ENCODE measurements around the gene KRT38.
"Not testable (repeated sequence)": the region's sequence is repeated elsewhere in the genome, so short reads cannot be mapped to it uniquely, and the experiment has no call there.

KRT38 gene

DNA sequence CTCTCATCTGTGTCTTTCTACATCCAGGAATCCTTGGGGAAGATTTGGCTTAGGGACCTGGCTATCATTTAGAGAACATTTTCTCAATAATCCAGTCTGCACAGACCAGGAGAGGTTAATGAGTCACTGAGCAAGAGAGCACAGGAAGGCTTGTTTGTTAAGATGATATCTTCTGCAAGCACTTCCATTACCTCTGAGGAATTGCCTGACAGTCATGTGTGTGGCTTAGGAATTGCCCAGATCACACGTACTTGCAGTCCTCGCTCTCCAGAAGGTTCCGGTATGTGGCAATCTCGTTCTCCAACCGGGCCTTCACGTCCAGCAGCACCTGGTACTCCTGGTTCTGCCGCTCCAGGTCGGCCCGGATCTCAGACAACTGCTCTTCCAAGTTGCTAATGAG is 19.7 kb downstream of the KRT38 start:
- DNase-seq (ENCODE audit: low read depth) = no peak

DNA sequence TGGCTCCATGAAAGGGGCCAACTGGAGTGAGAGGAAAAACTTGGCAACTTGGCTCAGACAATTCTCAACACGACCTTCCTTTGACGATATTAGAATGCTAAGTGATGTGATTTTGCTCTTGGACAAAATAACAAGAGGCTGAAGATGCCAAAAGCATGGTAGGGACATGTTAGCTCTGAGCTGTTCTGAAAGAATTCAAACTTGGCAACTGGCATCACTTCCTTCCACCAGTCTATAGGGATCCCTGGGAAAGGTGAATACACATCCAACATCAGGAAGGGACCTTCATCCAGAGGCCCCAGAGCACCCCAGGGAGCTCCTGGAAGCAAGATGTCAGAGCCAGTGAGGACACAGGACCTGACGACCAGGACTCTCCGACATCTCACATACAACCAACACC is 20.6 kb downstream of the KRT38 start:
- no peak for DNase-seq (ENCODE audit: low read depth)

- no peak for DNase-seq (ENCODE audit: low read depth)
Observed at GRCh38 chr17:41419716-41420115, 21.1 kb downstream of the KRT38 start.

DNA sequence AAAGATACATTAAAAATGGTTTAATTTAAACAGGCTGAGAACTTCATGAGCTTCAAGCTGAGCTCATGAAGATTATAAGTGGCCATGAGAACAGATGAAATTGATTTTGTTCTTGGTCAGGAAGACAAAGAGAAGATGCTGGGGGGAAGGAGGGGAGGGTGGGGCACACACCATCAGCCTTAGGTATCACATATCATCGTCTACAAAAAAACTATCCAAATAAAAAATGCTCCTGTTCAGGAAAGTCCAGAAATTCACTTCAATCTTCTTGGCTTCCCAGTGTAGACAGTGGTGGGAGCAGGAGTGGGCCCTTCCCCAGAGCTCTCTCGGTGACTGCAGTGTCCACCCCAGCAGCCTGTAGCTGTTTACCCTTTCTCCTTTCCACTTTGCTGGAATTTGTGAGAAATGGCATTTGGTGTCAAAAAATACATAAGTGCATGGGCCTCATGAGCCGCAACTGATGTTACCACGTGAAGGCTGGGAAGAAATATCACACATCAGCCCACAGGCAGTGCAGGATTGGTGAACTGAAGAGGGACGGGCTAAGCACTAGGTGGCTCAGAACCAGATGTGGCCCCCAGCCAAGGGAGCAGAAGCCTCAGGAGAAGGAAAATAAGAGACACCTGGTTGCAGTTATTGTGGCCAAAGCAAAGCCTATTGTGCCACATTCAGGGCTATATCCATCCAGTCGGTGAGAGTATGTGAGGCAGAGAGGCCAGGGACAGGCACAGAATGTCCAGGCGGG is 22.5 kb downstream of the KRT38 start:
- DNase-seq (ENCODE audit: low read depth) = no peak

GRCh38 chr17:41417576-41418015 is 23.2 kb downstream of the KRT38 start:
- no peak for DNase-seq (ENCODE audit: low read depth)

- no peak for DNase-seq (ENCODE audit: low read depth)
Observed at GRCh38 chr17:41417127-41417526, 23.7 kb downstream of the KRT38 start.

DNA sequence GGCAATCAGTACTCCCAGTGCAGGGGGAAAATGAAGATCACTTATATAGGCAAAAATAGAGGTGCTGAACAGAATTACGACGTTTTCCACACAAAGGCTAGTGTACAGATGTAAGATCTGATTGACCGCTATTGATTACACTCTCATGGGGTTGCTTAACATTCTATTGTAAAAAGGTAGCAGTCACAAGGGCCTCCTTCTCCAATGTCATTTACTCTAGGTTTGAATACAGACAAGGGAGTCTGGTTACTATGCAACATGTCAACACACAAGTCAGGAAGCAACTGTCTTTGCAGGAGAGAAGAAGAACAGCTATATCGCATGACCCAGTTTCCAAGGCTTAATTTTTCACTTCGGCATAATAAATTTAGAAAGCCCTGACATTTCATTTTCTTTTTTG is 24.3 kb downstream of the KRT38 start:
- no peak for DNase-seq (ENCODE audit: low read depth)

- no peak for DNase-seq (ENCODE audit: low read depth)
Observed at GRCh38 chr17:41415833-41416335, 24.9 kb downstream of the KRT38 start.

DNA sequence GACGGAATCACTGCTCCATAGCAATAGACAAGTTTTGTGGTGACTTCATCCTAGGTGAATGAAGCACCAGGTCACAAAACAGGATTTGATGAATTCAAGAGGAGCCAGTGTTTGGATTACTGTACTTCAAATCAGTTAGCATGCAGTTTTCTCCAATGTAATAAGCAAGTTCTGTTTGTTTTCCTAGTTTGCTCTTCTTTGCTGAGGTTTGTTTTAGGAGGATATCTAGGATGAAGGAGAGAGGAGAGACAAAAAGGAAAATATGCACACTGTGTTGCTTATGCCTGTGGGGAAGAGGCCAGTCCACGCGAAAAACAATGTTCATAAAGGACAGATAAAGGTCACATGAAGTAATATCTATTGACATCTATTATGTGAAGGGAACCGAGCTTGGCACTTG is 25.4 kb downstream of the KRT38 start:
- DNase-seq (ENCODE audit: low read depth) = no peak

GRCh38 chr17:41413982-41414381 is 26.8 kb downstream of the KRT38 start:
- no peak for DNase-seq (ENCODE audit: low read depth)

DNA sequence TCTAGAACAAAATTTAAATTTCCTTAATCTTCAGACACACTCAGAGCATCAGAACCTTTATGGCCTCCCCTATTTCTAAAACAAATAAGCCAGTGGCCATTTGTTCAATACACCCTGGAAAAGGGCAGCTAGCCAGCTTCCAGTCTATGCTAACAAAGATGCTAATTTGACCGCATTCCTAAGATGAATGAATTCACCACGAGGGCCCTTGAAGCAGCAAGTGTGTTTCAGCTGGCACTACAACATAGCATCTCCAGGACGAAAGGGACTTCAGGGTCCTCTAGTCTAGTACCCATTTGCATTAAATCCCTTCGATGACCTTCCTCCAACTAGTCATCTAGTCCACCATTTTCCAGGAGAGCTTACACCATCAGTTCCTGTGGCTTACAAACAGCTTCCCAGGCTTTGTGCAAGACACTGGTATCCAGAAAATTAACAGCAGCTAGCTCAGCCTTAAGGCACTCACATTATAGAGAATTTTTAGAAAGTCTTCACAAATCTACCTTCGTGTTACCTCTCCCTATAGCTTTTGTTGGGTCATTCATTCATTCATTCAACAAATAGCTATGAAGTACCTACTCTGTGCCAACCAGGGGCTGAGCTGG is 27.3 kb downstream of the KRT38 start:
- DNase-seq (ENCODE audit: low read depth) = no peak

DNA sequence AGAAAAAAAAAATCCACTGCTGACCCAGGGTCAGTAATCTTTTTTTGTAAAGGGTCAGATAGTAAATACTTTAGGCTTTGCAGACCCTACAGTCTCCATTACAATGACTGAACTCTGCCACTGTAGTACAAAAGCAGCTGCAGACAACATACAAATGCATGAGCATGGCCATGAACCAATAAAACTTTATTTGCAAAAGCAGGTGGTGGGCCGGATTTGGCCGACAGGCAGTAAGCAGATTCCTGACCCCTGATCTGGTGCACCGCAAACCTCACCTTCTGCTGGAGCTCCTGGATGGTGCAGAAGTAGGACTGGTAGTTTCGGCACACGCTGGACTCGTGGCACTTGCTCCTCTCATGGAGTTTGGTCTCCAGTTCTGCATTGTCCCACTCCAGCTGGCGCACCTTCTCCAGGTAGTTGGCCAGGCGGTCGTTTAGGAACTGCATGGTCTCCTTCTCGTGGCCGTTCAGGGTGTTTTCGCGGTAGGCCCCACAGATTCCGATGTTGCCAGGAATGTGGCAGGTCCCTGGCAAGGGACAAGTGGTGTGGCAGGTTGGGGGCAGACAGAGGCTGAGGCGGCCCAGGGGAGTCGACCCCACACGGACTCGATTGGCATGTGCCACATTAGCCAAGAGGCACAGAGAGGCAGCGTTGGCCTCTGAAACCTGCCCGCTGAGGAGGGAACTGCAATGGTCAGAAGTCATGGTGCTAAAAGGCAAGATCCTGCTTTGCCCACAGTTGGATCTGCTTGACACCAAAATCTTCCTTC is 29.5 kb downstream of the KRT38 start:
- no peak for DNase-seq (ENCODE audit: low read depth)

DNA sequence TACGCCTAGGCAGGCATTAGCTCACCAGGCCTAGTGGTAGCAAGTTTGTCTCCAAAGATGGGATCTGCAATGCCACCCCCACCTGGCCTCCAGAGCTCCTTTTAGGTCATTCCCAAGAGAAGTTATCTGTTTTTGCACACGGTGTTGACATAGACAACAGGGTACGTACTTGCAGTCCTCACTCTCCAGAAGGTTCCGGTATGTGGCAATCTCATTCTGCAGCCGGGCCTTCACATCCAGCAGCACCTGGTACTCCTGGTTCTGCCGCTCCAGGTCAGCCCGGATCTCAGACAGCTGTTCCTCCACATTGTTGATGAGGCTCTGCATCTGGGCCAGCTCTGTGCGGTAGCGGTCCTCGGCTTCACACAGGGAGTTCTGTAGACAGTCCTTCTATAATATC is 33.6 kb downstream of the KRT38 start:
- DNase-seq (ENCODE audit: low read depth) = no peak

DNA sequence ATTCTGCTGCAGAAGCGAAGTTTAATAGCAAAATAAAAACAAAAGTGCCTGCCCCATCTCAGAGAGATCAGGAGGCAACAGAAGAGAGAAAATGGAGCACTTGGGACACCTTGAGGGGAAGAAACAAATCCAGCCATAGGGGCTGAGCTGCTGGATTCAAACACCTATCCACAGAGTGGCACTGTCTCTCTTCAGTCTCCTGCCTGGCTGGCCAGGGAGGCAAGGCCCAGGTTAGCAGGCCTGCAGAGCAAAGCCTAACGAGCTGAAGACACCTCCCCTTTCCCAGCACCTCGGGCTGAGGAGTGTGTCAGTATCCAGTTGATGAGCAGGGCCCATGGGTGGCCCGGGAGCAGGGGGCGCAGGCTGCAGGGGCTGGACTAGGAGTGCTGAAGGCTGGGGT is 34.6 kb downstream of the KRT38 start:
- DNase-seq (ENCODE audit: low read depth) = no peak

DNA sequence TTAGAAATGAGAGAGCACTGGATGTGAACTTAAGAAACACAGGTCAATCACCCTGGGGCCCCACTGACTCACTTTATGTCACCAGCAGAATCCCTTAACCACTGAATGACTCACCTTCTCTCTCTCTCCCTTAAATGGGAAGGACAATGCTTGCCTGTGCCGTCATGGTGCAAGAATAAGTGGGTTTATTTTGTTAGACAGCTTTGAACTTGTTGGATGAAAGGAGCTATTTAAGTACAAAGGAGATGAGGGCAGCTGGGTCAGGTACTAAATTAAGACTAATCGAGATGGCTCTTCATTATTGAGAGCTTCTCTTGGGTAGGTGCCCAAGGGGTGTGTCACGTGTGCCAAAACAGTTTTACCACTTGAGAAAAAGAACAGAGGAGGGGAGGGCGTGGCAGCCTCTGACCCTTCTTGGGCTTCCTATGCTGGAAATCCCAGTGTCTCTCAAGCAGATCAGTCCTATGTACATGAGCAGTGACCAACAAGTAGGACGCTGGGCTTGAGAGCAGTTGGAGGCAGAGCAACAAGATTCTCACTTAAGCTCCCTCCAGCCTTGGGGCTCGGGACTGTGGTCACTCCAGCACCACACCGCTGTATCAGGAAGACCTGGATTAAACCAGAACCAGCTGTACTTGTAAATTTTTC is 36.6 kb downstream of the KRT38 start:
- peak; percentile 19 for DNase-seq (ENCODE audit: low read depth)

DNA sequence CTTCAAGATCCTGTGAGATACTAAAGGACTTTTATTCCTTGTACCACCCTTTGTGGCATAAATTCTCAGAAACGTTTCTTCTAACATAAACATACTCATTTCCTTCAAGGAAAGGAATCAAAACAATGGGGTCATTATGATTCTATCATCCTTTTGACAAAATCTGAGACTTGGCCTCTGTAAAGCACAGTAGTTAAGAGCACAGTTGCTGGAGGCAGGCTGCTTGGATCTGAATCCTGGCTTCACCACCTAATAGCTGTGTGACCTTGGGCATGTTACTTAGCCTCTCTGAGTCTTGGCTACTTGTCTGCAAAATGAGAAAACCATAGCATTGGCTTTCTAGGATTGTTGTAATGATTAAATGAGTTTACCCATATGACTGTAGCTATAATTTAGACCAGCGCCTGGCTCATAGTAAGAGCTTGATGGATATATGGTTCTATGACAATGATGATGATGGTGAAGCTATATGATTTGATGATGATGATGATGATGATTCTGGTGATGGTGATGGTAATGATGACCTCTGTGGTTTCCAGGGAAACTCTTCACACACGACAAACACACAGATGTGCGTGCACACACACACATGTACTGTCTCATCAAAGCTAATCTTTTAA is 37.3 kb downstream of the KRT38 start:
- DNase-seq (ENCODE audit: low read depth) = no peak

- DNase-seq (ENCODE audit: low read depth) = no peak
Observed at GRCh38 chr17:41402161-41402560, 38.6 kb downstream of the KRT38 start.

DNA sequence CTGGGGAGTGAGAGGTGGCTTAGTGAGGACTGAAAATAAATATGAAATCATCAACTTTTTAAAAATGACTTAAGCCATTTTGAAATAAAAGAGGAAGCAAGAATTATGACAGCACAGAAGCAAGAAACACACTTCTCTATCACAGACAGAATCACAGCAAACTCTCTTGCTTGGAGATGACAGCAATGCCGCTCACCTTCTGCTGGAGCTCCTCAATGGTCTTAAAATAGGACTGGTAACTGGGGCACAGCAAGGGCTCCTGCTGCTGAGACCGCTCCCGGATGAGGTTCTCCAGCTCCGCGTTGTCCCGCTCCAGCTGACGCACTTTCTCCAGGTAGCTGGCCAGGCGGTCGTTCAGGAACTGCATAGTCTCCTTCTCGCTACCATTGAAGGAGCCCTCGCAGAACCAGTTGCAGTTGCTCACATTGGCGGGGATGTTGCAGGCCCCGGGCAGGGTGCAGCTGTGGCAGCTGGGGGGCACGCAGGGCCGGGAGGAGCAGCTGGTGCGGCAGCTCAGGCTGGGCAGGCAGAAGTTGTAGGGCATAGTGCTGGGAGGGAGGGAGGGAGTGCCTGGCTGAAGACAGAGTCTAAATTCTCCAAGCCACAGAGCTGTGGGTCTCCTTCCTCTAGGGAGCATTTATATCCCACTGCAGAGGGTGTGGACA is 43.7 kb downstream of the KRT38 start, which contains the start of gene KRT31:
Gene KRT31, minus strand, starts transcription at position 613 of the 665 bp plus-strand sequence. Its CDS starts 69 bp downstream, at position 544.
- no peak for DNase-seq (ENCODE audit: low read depth)

GRCh38 chr17:41396340-41396739 is 44.4 kb downstream of the KRT38 start:
- no peak for DNase-seq (ENCODE audit: low read depth)

GRCh38 chr17:41395611-41396010 is 45.2 kb downstream of the KRT38 start:
- DNase-seq (ENCODE audit: low read depth) = no peak

DNA sequence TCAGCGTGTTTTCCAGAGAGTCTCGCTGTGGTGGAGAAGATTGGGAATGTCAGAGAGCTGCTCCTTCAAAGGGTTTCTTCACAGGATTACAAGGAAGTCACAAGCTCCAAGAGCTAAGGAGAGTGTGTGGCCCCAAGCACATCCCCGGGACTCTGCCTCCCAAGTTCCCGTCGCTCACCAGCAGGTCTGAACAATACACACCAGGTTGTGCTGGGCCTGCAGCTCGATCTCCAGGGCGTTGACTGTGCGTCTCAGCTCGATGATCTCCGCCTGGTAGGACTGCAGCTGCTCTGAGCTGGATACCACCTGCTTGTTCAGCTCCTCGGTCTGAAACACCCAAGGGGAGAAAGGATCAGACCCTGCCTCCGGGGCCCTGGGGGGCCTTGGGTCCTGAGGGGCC is 45.7 kb downstream of the KRT38 start:
- DNase-seq (ENCODE audit: low read depth) = not testable (repeated sequence)

Data from stimulated activated CD4-positive, alpha-beta T cell treated with anti-CD3 and anti-CD28 coated beads, Interleukin-2, amount 100 ng/mL, for 4 hours (primary cell).